ENCODE measurements around the gene HIPK3. TPM values are rescaled to one million over a fixed set of nuclear protein-coding genes. Genes with fewer than 3 reads are reported as not detected.

Gene HIPK3
- total and polyA plus RNA-seq, 12 donors = 14.2 to 154 (median 85.3) TPM

DNA sequence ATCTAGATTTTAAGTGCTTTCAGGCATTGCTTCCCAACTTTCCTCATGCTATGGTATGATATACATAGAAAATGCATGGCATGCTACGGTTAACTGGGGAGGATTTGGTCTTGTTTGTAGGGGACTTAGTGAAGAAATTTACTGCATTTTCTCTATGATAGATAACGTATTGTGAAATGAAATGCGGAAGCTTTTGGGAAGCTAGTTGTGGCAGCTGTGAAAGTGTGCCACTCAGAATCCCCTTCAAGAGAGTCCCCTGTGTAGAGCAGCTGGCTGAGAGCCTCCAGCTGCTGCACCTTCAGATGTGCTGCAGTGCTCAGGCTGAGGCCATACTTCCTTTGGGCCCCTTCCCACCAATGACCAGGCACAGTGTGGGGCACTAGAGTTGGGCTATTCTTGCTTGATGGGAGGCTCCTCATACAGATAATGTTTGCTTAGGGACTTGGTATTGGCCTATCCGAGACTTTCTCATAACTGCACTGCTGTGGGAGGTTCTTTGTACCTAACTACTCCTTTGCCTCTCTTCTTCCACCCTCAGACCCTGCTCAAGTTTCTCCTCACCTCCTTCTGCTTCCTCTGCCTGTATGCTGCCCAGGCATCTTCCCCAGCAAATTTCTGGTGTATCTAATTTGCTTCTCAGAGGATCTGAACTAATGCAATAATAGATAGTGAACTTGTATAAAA is 67.3 kb downstream of the HIPK3 start:
- intact Hi-C loops (cut with DNase I) = loop anchor here (5.0 to 10.0 kb wide), 2 partner anchors 67 to 70 kb away; partner anchors contain the start of gene HIPK3 (in 2 of the 2)
- 76 to 87% (median 79%) methylated on average over 4 of the region's 4 CpGs for WGBS, 4 donors
- H3K27me3 ChIP-seq = no peaks in the 10 kb centered on the region
- TF ChIP-seq POLR2A (IDR thresholded peaks at IDR 0.05) = no peak
- no peak for TF ChIP-seq CTCF (IDR thresholded peaks at IDR 0.05)
- H3K9me3 ChIP-seq (replicated peaks in 1 of 3) = no peaks in the 10 kb centered on the region
- no peaks in the 10 kb centered on the region for H3K36me3 ChIP-seq (replicated peaks in 1 of 2)
- no peak overlapping the region for H3K27ac ChIP-seq
- no peak overlapping the region for H3K4me3 ChIP-seq
- DNase-seq = no peak
- H3K4me1 ChIP-seq (replicated peaks in 1 of 2) = peaks cover 7 to 39% of the 10 kb centered on the region in 2 donors

GRCh38 chr11:33325451-33325850 is 68.3 kb downstream of the HIPK3 start:
- intact Hi-C loops (cut with DNase I) = loop anchor here in 1 of 2 donors (10.0 kb wide), 1 partner anchor 71 kb away; the partner anchor contains the start of gene HIPK3
- peaks cover 7 to 32% of the 10 kb centered on the region in 2 donors for H3K4me1 ChIP-seq (replicated peaks in 1 of 2)

DNA sequence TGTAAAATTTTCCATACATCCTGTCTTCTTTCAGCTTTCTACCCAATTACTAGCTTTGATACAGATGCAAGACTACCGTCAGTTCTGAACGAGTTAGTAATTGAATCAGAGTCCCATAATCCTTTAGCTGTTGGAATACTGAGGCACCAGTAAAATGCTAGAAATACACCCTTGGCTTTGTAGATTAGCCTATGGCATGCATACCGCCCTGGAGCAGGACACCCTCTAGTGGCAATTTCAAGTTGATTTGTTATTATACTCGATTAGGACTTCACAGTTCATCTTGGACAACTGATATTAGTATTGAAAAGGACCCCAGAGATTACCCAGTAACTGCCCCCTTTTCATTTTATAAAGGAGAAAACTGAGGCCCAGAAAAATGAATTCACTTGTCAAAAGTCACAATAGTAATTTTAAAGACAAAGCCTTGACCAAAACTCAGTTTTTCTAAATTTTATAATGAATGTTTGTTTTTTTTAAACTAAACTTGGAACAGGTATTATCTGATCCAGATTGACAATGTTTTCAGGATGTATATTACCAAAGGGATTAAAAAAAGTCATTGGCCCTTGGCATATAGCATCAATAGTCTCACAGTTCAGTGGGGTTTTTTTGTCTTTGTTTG is 72.6 kb downstream of the HIPK3 start:
- H3K27me3 ChIP-seq = no peaks in the 10 kb centered on the region
- H3K27ac ChIP-seq = no peak overlapping the region
- WGBS, 4 donors = 13 to 25% (median 16%) methylated on average over 4 of the region's 4 CpGs
- peak; percentile 54 to 71 (median 68) for TF ChIP-seq CTCF (IDR thresholded peaks at IDR 0.05)
- TF ChIP-seq POLR2A (IDR thresholded peaks at IDR 0.05) = no peak
- intact Hi-C loops (cut with DNase I) = loop anchor here (5.0 to 10.0 kb wide), 3 partner anchors 75 to 165 kb away; partner anchors contain the start of genes CSTF3 (in 1 of the 2) and HIPK3 (in 1 of the 2)
- no peaks in the 10 kb centered on the region for H3K9me3 ChIP-seq (replicated peaks in 1 of 3)
- peaks cover 0 to 10% of the 10 kb centered on the region in 2 donors for H3K4me1 ChIP-seq (replicated peaks in 1 of 2)
- no peak overlapping the region for H3K4me3 ChIP-seq
- H3K36me3 ChIP-seq (replicated peaks in 1 of 2) = no peaks in the 10 kb centered on the region
- peak; percentile 45 to 79 (median 57) for DNase-seq

More at GRCh38 chr11:33325451-33325850, 68.3 kb downstream of the HIPK3 start:
- H3K9me3 ChIP-seq (replicated peaks in 1 of 3) = no peaks in the 10 kb centered on the region
- H3K36me3 ChIP-seq (replicated peaks in 1 of 2) = no peaks in the 10 kb centered on the region
- WGBS, 4 donors = 71 to 85% (median 79%) methylated on average over 5 of the region's 5 CpGs
- no peak for TF ChIP-seq CTCF (IDR thresholded peaks at IDR 0.05)
- TF ChIP-seq POLR2A (IDR thresholded peaks at IDR 0.05) = no peak
- no peaks in the 10 kb centered on the region for H3K27me3 ChIP-seq
- no peak for DNase-seq
- H3K27ac ChIP-seq = no peak overlapping the region
- no peak overlapping the region for H3K4me3 ChIP-seq

DNA sequence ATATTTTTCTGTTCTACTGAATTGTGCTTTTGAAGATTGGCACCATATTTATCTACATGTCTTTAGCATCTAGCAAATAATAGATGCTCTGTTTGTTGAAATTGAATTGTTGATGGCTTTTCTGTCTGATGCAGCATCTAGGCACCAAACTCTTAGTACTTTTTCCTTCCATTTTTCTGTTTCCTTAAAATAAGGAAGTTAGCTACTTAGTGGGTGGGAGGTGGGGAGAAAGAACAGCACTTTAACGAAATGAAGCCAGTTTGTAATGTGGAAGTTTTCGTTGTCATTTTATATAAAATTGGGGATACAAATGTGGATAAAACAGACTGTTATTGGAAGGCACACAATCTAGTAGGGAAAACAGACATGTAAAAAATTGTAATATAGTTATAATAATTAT is 76.6 kb downstream of the HIPK3 start:
- Histone ChIP-seq H3K27me3 (no peaks in the 10 kb centered on the region), H3K9me3 (replicated peaks in 1 of 3) (no peaks in the 10 kb centered on the region), H3K36me3 (replicated peaks in 1 of 2) (peaks cover 0 to 3% of the 10 kb centered on the region in 2 donors), H3K4me1 (replicated peaks in 1 of 2) (peaks cover 0 to 3% of the 10 kb centered on the region in 2 donors), H3K4me3 (no peak overlapping the region), H3K27ac (no peak overlapping the region)
- DNase-seq = no peak
- TF ChIP-seq POLR2A (IDR thresholded peaks at IDR 0.05) (no peak), CTCF (IDR thresholded peaks at IDR 0.05) (no peak)
- 68 to 83% (median 78%) methylated on average over 2 of the region's 2 CpGs for WGBS, 4 donors
- intact Hi-C loops (cut with DNase I) = loop anchor here (5.0 to 10.0 kb wide), 2 partner anchors 167 to 169 kb away; partner anchors contain the start of gene CSTF3 (in 1 of the 2)

Data from adrenal gland (tissue), 12 donors.